Ovary (tissue), 3 donors: ENCODE data around the gene BMERB1.

ENCODE experiments used
- POLR2A ChIP-seq: fragments of 450-650 bp; IDR thresholded peaks from one replicate; pipeline ENCODE4 v1.6.1; 2017; ENCODE audit warnings: antibody characterized with exemption, mild to moderate bottlenecking, moderate library complexity
- TF ChIP-seq, protein P1 (sequence below), 3 donors: fragments of 450-650 bp in 2 of 3; fragments of 200-600 bp in 1 of 3; IDR thresholded peaks; one replicate each; pipeline versions ENCODE4 v1.5.1 to v1.8.0; 2016 to 2022; ENCODE audit warnings: antibody characterized with exemption in 3 of 3, mild to moderate bottlenecking in 1 of 3
- donor health status: DM: no; HTN: no; CAD: no.

DNA sequence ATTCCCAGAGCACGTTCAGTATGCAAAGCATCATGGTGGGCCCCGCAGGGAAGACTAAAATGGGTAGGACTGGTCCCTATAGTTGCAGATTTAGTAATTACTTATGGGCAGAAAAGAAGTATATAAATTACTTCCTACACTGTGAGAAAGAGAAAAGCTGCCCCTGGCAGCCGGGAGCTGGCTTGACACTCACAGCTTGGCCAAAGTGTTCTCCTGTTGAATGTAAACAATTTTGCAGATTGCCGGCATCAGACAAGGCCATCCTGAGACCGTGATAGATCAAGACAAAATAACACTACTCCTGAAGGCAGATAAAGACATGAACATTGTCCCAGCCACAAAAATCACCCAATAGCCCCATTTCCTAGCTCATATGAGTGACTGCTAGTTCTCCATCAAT is 110.0 kb downstream of the BMERB1 start:
- TF ChIP-seq, protein P1, sequence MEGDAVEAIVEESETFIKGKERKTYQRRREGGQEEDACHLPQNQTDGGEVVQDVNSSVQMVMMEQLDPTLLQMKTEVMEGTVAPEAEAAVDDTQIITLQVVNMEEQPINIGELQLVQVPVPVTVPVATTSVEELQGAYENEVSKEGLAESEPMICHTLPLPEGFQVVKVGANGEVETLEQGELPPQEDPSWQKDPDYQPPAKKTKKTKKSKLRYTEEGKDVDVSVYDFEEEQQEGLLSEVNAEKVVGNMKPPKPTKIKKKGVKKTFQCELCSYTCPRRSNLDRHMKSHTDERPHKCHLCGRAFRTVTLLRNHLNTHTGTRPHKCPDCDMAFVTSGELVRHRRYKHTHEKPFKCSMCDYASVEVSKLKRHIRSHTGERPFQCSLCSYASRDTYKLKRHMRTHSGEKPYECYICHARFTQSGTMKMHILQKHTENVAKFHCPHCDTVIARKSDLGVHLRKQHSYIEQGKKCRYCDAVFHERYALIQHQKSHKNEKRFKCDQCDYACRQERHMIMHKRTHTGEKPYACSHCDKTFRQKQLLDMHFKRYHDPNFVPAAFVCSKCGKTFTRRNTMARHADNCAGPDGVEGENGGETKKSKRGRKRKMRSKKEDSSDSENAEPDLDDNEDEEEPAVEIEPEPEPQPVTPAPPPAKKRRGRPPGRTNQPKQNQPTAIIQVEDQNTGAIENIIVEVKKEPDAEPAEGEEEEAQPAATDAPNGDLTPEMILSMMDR (IDR thresholded peaks at IDR 0.05), result no peak
- TF ChIP-seq POLR2A, result no peak
